ENCODE results near the gene FNIP2. TPM values are rescaled to one million over a fixed set of nuclear protein-coding genes. Genes with fewer than 3 reads are reported as not detected.

Gene FNIP2
- total RNA-seq, 2 donors from 2014 or later = 31.1 to 39.8 TPM

DNA sequence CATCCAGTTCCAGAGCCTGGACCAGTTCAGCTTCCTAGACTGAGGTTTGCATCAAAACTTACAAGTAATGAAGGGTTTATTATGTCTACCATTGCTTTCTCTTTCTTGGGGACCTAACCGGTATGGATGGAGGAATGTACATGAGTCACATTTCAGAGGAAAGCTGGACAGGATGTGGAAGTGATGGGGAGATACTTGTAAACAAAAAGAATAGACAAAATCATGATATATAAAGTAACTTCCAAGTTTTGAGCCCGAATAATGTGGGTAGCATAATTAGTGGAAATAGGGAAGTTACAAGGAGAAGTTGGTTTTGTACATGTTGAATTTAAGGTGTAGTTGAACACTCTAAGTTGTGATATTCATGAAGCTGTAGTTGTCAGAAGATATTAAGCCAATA is 15.0 kb downstream of the FNIP2 start:
- Histone ChIP-seq H3K9me3 (no peaks in the 10 kb centered on the region), H3K27me3 (replicated peaks; ENCODE audit: insufficient read depth) (no peaks in the 10 kb centered on the region), H3K4me3 (no peak overlapping the region), H3K36me3 (no peaks in the 10 kb centered on the region), H3K27ac (no peak overlapping the region), H3K4me1 (replicated peaks) (peaks cover 6% of the 10 kb centered on the region)
- DNase-seq (ENCODE audit: low spot score) = no peak
- no peak for TF ChIP-seq POLR2A (IDR thresholded peaks at IDR 0.05)
- no peak for TF ChIP-seq CTCF (IDR thresholded peaks at IDR 0.05)
- no peak for TF ChIP-seq POLR2AphosphoS5 (IDR thresholded peaks at IDR 0.05)
- 58% methylated on average over 2 of the region's 2 CpGs for WGBS
- intact Hi-C loops (cut with DNase I) = no loop called here

- 22% methylated on average over 1 of the region's 1 CpG for WGBS
- H3K4me1 ChIP-seq (replicated peaks) = peaks cover 6% of the 10 kb centered on the region
- DNase-seq (ENCODE audit: low spot score) = no peak
- TF ChIP-seq CTCF (IDR thresholded peaks at IDR 0.05) (no peak), POLR2A (IDR thresholded peaks at IDR 0.05) (no peak), POLR2AphosphoS5 (IDR thresholded peaks at IDR 0.05) (no peak)
- H3K4me3 ChIP-seq = no peak overlapping the region
- intact Hi-C loops (cut with DNase I) = no loop called here
- H3K36me3 ChIP-seq = no peaks in the 10 kb centered on the region
- H3K27me3 ChIP-seq (replicated peaks; ENCODE audit: insufficient read depth) = no peaks in the 10 kb centered on the region
- no peaks in the 10 kb centered on the region for H3K9me3 ChIP-seq
- peak overlapping the region; percentile 14 to 35 for H3K27ac ChIP-seq
Observed at GRCh38 chr4:158785718-158786117, 16.9 kb downstream of the FNIP2 start.

DNA sequence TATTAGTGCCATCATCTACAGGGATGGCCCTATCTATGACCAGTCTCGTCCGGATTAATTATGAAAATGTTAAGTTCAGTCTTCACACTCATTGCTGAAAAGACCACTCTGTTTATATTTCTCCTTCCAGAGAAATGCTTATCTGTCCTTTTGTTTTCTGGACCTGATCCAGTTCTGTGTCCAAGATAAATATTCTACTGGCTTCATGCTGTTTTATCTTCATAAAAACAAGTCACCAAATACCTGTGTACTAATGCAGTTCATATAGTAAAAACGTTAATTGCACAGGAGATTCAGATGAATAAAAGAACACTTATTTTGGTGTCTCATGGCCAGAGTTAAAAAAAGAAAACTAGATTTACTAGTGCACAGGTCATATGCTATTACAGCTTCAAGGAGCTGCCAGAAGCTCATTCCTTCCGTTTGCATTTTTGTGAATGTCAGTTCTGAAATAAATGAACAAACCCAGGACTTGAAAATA is 17.3 kb downstream of the FNIP2 start:
- 10% methylated on average over 4 of the region's 4 CpGs for WGBS
- H3K27ac ChIP-seq = peak overlapping the region; percentile 14 to 35
- no peaks in the 10 kb centered on the region for H3K9me3 ChIP-seq
- intact Hi-C loops (cut with DNase I) = no loop called here
- H3K27me3 ChIP-seq (replicated peaks; ENCODE audit: insufficient read depth) = no peaks in the 10 kb centered on the region
- no peaks in the 10 kb centered on the region for H3K36me3 ChIP-seq
- H3K4me3 ChIP-seq = no peak overlapping the region
- DNase-seq (ENCODE audit: low spot score) = no peak
- no peak for TF ChIP-seq POLR2A (IDR thresholded peaks at IDR 0.05)
- no peak for TF ChIP-seq CTCF (IDR thresholded peaks at IDR 0.05)
- TF ChIP-seq POLR2AphosphoS5 (IDR thresholded peaks at IDR 0.05) = peak; percentile 17
- peaks cover 6% of the 10 kb centered on the region for H3K4me1 ChIP-seq (replicated peaks)

DNA sequence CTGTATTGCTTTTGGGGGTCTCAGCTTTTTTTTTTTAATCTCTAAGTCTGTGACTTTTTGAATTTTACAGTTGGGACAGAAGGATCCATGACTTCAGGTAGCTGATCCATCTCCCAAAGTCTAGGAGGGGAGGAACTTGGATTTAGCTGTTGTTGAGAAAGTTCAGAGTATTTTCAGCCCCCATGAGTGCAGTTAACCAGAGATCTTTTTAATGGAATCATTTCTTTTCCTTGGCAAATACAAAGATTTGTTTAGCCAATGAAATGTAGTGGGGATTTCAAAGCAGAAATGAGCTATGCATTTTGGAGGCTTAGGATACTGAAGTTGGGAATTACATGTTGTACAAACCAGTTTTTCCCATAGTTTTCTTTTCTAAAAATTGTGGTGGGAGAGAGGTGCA is 18.1 kb downstream of the FNIP2 start:
- intact Hi-C loops (cut with DNase I) = no loop called here
- TF ChIP-seq POLR2A (IDR thresholded peaks at IDR 0.05) = no peak
- TF ChIP-seq POLR2AphosphoS5 (IDR thresholded peaks at IDR 0.05) = no peak
- TF ChIP-seq CTCF (IDR thresholded peaks at IDR 0.05) = no peak
- Histone ChIP-seq H3K27me3 (replicated peaks; ENCODE audit: insufficient read depth) (no peaks in the 10 kb centered on the region), H3K36me3 (no peaks in the 10 kb centered on the region), H3K4me3 (no peak overlapping the region), H3K27ac (no peak overlapping the region), H3K4me1 (replicated peaks) (peaks cover 6% of the 10 kb centered on the region), H3K9me3 (no peaks in the 10 kb centered on the region)
- DNase-seq (ENCODE audit: low spot score) = no peak

- intact Hi-C loops (cut with DNase I) = no loop called here
- WGBS = 94% methylated on average over 15 of the region's 15 CpGs
- Histone ChIP-seq H3K4me3 (no peak overlapping the region), H3K27me3 (replicated peaks; ENCODE audit: insufficient read depth) (no peaks in the 10 kb centered on the region), H3K9me3 (no peaks in the 10 kb centered on the region), H3K36me3 (no peaks in the 10 kb centered on the region), H3K4me1 (replicated peaks) (peaks cover 2% of the 10 kb centered on the region), H3K27ac (no peak overlapping the region)
- no peak for DNase-seq (ENCODE audit: low spot score)
- TF ChIP-seq POLR2A (IDR thresholded peaks at IDR 0.05) (no peak), CTCF (IDR thresholded peaks at IDR 0.05) (no peak)
Observed at GRCh38 chr4:158787709-158788475, 19.1 kb downstream of the FNIP2 start.

Data from prostate gland (tissue), 2 donors.